Left cardiac atrium (tissue), 4 donors: ENCODE results near the gene FCGR3A. TPM values are rescaled to one million over a fixed set of nuclear protein-coding genes. Genes with fewer than 3 reads are reported as not detected.

Experiments
- ATAC-seq, 2 donors: fragments of 200-7000 bp; cut with Tn5 transposase; one replicate each; pipeline ENCODE4 v1.9.1; 2020; ENCODE audit warnings: mild to moderate bottlenecking in 2 of 2, moderate library complexity in 2 of 2
- DNase-seq: peaks from one replicate; pipeline ENCODE4 v3.0.0-alpha.2; 2020
- intact Hi-C, 2 donors: fragments of 100-400 bp; cut with DNase I; formaldehyde crosslinking; loops; one replicate each; pipeline versions ENCODE4 v1.14.1 to v1.15.1; 2022 to 2023
- total RNA-seq, 2 donors: library from RNA; stranded (reverse); fragmentation: NEBNext Ultra II Directional; extraction: Animal tissue kit (Norgen Biotek cat#: 25700); gene quantifications; one replicate each; pipeline ENCODE4 v1.2.1, GENCODE V29; 2021
- donor health status: DM: no; HTN: yes; CAD: no.
- donor health status: DM: no; HTN: yes; CAD: no; lungs with severe emphysema.
- donor health status: DM: yes; HTN: yes; CAD: no.
- donor health status: Dilated cardiomyopathy.

The FCGR3A gene
- total RNA-seq, 2 donors from 2014 or later = 42.9 to 53.7 TPM

DNA sequence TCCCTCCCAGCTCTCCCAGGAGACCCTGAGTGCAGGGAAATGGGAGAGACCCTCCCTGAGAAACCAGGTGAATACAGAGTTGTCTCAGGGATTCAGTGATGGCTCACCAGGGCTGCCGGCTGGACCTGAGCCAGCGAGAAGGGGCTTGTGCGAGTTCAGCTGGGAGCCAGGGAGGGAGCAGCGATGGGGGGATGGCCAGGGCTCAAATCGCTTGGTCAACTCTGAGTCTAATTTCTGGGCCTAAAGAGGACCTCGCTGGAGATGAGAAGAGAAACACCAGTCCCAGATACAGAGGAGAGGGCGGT, 37.9 kb downstream of the FCGR3A start:
- no peak for DNase-seq
- ATAC-seq = no peak
- intact Hi-C loops = no loop called here

DNA sequence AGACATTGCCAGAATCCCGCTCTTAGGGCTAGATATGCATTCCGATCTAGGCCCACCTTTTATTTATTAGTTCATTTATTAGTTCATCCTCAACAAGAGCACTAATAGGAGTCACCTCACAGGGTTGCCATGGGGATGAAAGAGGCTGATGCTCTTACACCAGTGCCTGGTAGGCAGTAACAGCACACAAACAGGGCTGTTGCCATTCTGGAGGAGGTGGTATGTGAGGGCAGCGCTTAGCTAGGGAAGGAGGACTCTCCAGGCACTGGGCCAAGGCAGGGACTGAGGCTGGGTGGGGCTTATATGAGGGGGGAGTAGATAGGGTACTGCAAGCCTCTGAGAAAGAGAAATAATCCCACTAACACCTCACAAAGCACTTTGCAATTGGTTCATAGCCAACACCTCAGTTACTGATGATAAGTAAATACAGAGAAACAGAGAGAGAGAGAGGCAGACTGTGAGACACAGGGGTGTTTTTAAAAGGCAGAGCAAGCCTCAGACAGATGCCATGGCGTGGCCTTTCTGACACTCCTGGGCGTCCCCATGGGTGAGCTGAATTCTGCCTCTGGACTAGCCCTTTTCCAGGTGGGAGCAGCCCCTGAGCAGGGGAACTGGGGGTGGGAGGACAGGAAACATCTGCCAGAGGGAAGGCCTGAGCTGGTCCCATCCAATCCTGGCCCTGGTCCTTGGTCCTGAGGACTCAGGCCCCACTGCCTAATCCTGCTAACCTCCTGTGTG, 38.4 kb downstream of the FCGR3A start:
- no peak for DNase-seq
- ATAC-seq = peak in 1 of 2 donors; percentile 33
- intact Hi-C loops = no loop called here

DNA sequence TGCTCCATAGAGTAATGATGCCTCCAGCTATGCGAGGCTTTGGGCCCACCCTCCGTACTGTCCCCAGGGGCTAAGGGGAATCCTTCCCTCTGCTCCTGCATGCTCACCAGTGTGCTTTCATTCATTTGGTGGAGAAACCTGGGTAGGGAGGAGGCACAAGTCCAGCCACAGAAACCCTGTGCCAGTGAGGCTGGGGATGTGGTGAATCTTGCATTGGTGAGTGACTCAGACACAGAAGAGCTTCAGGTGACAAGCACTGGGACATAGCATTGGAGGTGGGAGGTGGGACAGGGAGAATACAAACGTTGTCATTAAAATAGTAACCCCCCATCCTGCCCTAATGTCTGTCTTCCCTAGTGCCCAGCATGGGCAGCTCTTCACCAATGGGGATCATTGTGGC, 39.1 kb downstream of the FCGR3A start:
- DNase-seq = no peak
- intact Hi-C loops = no loop called here
- ATAC-seq = no peak

DNA sequence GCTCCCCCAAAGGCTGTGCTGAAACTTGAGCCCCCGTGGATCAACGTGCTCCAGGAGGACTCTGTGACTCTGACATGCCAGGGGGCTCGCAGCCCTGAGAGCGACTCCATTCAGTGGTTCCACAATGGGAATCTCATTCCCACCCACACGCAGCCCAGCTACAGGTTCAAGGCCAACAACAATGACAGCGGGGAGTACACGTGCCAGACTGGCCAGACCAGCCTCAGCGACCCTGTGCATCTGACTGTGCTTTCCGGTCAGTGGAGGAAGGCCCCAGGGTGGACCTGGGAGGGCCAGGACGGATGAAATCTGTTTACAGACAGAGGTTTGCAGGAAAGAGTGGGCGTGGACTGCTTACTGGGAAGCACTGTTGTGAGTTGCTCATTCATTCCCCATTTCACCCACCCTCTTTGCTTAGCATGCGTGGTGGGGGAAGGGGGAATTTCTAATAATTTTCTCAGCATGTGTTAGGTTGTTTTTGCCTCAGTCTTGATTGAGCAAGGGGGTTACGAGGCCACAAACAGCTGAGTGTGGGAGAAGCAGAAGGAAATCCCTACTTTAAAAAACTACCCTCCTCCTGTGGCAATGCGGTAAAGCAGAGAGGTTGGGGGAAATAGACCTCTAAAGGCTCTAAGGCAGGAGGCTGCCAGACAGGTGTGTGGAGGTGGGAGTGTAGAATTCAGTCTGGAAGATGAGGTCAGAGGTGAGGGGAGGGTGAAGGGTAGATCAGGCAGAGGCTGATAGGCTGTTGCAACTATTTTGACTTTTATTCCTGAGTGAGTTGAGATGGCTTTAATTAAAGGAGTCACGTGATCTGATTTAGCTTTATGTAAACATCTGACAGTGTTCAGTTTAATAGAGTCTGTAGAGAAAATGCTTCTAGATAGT, 43.0 kb downstream of the FCGR3A start:
- ATAC-seq (peak in 1 of 2 donors; percentile 67), DNase-seq (peak; percentile 31)
- intact Hi-C loops = no loop called here

DNA sequence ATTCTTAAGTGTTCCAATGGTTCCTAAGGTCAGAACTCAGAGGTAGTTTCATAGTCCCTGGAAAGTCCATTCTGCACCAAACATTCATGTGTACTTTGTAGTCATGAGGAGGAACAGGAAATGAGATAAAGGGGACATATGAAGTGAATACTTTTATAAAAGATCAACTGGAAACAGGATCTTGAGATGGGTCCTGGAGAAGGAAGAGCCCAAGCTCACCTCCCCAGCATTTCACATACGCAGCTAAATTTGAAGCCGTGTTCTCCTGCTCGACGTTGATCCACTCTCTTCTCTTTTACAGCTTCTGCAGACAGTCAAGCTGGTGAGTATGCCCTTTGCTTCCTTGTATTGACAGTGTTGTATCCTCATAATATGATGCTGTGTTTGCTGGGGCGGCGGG, 43.9 kb downstream of the FCGR3A start:
- intact Hi-C loops = no loop called here
- no peak for ATAC-seq
- no peak for DNase-seq

DNA sequence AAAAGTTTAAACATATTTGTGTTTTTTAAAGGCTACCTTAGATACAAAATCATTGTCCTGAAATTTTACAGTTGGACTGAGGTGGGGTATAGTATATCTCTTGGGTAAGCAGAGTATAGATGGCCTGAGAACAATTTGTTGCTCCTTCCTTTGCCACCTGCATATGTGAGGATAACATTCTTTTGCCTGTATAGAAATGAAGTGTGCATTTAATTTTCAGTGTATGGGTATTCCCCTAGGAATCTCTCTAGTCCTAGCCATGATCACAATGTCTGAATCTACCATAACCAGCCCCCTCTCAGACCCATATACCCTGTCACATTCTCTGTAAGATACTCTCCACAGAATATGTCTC, 46.2 kb downstream of the FCGR3A start:
- ATAC-seq = no peak
- DNase-seq = no peak
- intact Hi-C loops = no loop called here

DNA sequence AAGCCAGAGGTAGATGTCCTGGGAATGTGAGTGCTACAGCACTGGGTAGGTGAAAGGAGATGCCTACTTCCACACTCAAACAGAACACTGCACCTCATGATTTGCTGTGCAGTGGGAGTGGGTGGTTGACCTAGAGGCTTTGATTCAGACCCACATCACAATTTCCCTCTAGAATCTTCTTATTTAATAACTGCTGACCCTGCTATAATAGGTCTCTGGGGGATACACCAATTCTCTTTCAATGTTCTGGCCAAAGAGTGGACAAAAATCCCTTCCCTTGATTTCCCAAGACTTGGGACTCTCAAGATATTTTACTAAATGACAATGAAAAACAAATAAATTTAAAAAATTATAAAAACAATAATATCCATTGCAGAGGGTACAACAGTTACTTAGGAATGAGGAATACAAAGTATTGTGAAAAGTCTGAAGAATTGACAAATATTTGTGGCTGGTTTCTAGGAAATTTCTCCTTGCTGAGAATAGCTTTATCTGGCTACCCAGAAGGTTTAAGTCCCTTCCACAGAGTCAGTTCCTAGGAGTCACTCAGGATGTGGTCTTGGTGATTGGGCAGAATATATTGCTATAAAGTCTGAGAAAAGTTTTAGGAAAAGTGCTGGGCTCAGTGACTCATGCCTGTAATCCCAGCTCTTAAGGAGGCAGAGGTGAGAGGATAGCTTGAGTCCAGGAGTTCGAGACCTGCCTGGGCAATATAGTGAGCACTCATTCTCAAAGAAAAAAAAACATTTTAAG, 46.8 kb downstream of the FCGR3A start:
- no peak for DNase-seq
- ATAC-seq = no peak
- intact Hi-C loops = no loop called here

DNA sequence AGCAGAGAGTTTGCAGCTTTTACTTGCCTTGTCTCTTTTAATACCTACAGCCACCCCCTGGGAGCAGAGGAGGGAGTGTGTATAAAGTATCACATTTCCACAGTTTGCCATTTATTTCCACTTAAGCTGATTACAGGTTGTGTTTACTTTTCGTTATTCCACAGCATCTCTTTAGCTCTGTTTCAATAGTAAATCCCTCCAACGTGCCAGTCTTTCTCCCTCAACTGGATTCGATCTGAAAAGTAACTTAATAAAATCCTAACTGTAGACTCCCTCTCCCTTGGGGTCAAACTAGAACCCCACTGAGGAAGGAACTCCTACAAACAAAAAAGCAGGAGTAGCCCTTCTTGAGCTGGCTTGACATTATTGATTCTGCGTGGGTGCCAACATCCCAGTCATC, 47.4 kb downstream of the FCGR3A start:
- ATAC-seq (no peak), DNase-seq (no peak)
- intact Hi-C loops = no loop called here

DNA sequence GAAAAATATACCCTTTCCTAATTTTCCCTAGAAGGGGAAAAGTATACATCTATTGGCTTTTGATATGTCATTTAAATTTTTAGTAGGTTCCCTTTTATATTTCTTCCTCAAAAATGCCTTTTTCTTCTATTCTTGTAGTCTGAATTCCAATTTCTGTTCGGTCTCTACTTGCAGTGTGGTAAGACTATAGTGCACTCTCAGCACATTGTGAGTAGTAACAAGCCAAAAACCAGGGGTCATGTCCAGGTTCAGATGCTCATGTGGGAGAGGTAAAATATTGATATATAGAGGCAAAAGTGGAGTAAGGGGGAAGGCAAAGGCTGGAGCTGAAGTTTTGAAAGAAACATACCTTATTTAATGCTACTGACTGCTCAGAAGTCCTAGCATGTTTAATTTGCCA, 48.4 kb downstream of the FCGR3A start:
- ATAC-seq (no peak), DNase-seq (no peak)
- intact Hi-C loops = no loop called here

DNA sequence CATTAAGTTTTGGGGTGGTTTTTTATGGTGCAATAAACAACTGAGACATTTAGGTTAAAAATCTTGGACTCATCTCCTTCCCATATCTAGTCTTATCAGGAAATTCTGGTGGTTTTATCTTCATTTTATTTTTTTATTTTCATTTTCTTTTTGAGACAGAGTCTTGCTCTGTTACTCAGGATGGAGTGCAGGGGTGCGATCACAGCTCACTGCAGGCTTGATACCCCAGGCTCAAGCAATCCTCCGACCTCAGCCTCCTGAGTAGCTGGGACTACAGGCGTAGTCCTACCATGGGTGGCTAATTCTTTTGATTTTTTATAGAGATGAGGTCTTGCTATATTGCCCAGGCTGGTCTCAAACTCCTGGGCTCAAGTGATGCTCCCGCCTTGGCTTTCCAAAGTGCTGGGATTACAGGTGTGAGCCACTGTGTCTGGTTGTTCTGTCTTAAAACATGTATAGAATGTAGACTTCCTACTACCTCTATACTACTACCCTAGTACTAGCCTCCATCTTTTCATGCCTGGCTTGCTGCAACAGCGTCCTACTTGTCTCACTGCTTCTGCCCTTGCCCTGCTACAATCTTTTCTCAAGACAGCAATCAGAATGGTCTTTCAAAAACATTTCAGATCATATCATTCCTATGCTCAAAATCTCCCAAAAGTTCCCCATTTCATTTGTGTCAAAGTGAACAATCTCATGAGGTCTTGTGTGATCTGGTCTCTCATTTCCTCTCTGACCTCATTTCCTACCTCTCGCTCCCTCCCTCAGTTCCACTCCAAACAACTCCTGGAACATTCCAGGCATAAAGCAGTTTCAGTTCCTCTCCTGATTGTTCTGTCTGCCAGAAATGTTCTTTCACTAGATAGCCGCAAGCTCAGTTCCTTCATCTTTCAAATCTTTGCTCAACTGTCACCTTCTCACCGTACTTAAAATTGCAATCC, 50.2 kb downstream of the FCGR3A start:
- peak in 1 of 2 donors; percentile 74 for ATAC-seq
- intact Hi-C loops = no loop called here
- no peak for DNase-seq

DNA sequence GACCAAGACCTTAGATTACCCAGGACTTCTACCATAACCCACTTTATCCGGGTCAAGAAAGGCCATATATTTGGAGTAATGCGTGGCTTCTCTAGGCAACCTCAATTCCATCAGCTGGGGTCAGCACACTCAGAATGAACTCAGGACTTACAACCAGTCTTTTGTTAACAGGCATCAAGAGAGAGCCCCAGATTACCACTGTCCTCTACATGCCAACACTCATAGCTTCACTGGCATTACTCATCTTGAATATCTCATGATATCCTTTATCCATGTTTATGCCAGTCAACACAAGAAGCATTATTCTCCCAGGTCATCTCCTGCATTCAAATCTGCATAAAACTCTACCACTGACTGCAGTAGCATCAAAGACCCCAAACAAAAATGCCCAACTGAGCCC, 51.0 kb downstream of the FCGR3A start:
- intact Hi-C loops = no loop called here
- ATAC-seq (no peak), DNase-seq (no peak)

DNA sequence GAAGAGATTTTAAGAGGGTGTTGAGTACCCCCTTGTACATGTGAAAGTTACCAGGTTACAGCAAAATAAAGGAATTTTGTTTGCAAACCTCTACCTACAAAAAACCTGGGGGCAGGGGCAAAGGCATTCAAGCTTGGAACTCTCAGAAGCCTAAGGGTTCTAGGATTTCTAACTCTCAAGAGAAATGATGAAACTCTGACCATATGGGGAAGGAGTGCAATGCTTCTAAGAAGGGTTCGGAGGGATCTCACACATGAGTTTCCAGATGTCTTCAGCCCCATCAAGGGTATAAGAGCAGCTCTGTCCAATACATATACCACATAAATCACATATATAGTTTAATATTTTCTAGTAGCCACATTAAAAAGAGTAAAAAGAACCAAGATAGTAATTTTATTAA, 51.7 kb downstream of the FCGR3A start:
- intact Hi-C loops = no loop called here
- no peak for DNase-seq
- no peak for ATAC-seq

DNA sequence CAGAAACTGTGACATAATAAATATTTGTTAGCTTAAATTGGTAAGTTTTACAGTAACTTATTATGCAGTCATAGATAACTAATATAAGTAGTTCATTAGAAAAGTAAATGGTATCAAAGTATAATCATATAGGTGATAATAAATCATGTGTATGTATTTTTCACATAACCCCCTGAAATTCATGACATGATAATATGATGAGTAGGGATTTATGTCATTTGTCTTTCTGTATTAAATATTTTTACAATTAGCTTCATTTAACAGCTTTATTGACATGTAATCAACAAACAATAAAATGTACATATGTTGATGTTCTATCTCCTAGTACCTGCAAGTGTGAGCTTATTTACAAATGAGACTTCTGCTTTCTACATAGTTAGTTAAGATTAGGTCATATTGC, 54.1 kb downstream of the FCGR3A start:
- DNase-seq = no peak
- no peak for ATAC-seq
- intact Hi-C loops = no loop called here

DNA sequence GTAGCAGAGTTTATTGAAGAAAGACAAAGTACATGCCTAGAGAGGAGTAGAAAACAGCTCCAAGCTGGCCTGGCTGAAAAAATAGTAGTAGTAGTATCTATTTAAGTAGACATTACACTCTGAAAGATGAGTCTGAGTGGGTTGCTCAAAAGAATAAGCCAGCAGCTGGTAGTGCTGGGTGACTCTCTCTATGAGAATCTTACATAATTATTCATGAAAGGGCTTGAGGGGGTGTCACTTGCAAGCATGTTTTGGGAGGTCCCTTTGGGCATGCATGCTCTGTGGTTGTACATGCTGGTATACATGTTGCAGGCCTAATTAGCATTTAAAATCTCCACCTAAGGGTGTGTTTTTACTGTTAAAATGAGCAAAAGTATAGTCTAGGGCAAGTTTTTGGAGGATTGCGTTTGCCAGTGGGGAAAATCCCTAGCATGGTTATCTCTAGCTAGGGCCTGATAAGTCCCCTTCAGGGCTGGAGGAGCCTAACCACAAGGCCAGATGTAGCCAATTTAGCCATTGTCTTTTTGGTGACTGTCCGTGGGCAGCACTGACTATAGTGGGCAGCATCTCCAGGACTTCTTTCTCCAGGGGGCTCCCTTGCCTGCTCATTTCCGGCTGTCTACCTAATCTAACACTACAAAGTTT, 55.4 kb downstream of the FCGR3A start:
- DNase-seq (no peak), ATAC-seq (no peak)
- intact Hi-C loops = no loop called here

DNA sequence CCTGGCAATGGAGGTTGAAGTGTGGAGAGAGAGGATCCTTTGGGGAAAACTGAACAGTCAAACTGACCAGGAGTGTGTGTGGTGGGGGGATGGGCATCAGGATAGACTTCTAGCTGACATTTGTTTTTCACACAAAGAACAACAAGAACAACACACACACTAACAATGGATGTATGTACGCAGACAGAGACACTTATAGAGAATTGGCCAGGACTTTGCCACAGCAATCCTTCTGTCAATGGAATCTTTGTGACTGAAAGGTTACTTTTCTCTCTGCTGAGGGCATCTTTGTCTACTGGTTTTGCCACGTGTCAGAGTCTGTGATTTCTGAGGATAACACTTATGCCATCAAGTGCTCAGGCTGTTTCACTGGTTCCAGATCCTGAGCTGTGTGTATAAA, 56.8 kb downstream of the FCGR3A start:
- intact Hi-C loops = no loop called here
- ATAC-seq = no peak
- DNase-seq = no peak
